Measurements from ENCODE around the gene FDXR.
A peak's percentile ranks its signal among the peaks of the same experiment; 100 is the strongest.

The FDXR gene

DNA sequence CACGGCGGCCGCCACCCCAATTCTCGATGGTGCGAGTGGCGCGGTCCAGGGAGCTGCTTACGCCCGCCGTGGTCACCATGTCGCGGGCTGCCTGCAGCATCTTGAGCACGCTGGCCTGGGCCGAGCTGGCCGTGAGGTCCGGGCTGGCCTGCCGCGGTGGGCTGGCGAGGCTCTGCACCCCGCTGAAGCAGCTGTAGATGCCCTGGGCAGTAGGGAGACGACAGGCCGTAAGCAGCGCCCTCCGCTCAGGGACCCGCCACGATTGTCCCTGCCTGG is 29.5 kb downstream of the FDXR start:
- POLR2A ChIA-PET, result no interaction called here

GRCh38 chr17:74842599-74843351 is 30.0 kb downstream of the FDXR start:
- WGBS (ENCODE audit: insufficient coverage), result 6% methylated on average over 68 of the region's 88 CpGs
- H3K27me3 ChIP-seq (replicated peaks in 2 of 5; ENCODE audit: control insufficient read depth in 4 of 5, insufficient read depth in 5 of 5, low read length in 4 of 5), result peaks cover 0 to 40% (median 6%) of the 10 kb centered on the region in 5 experiments
- ChIA-PET POLR2A (no interaction called here), CTCF (interaction anchor here (0.8 to 5.4 kb wide), 13 partner anchors 9 to 118 kb away, joined by 3 to 26 read pairs (median 5); no protein-coding TSS in a partner anchor)
- peak overlapping the region in 6 of 7 experiments; percentile 7 to 57 (median 40) for H3K4me3 ChIP-seq (ENCODE audit: control insufficient read depth in 1 of 7, extremely low read depth in 1 of 7, insufficient read depth in 4 of 7, low read depth in 2 of 7, low read length in 6 of 7)
- peak in 2 of 3 donors; percentile 33 to 37 for DNase-seq
- peaks cover 0 to 9% (median 3%) of the 10 kb centered on the region in 4 experiments for H3K36me3 ChIP-seq (ENCODE audit: control insufficient read depth in 4 of 4, insufficient read depth in 4 of 4, low read length in 3 of 4)
- H3K9me3 ChIP-seq (ENCODE audit: control extremely low read depth in 1 of 5, control insufficient read depth in 4 of 5, insufficient read depth in 2 of 5, low read depth in 1 of 5, low read length in 4 of 5), result no peaks in the 10 kb centered on the region
- H3K4me1 ChIP-seq (ENCODE audit: control extremely low read depth in 1 of 4, control insufficient read depth in 4 of 4, insufficient read depth in 4 of 4, low read length in 3 of 4), result peaks cover 0 to 28% (median 23%) of the 10 kb centered on the region in 4 experiments
- H3K27ac ChIP-seq (ENCODE audit: insufficient read depth in 1 of 2, low read depth in 1 of 2, low read length in 2 of 2, poor library complexity in 1 of 2, severe bottlenecking in 2 of 2), result no peak overlapping the region

More for the DNA sequence above, 29.5 kb downstream of the FDXR start:
- CTCF ChIA-PET, result interaction anchor here (0.8 to 5.4 kb wide), 14 partner anchors 9 to 118 kb away, joined by 3 to 26 read pairs (median 4); no protein-coding TSS in a partner anchor
- no peak overlapping the region for H3K27ac ChIP-seq (ENCODE audit: insufficient read depth in 1 of 2, low read depth in 1 of 2, low read length in 2 of 2, poor library complexity in 1 of 2, severe bottlenecking in 2 of 2)
- no peaks in the 10 kb centered on the region for H3K9me3 ChIP-seq (ENCODE audit: control extremely low read depth in 1 of 5, control insufficient read depth in 4 of 5, insufficient read depth in 2 of 5, low read depth in 1 of 5, low read length in 4 of 5)
- H3K36me3 ChIP-seq (ENCODE audit: control insufficient read depth in 4 of 4, insufficient read depth in 4 of 4, low read length in 3 of 4), result peaks cover 0 to 7% (median 3%) of the 10 kb centered on the region in 4 experiments
- peaks cover 0 to 28% (median 23%) of the 10 kb centered on the region in 4 experiments for H3K4me1 ChIP-seq (ENCODE audit: control extremely low read depth in 1 of 4, control insufficient read depth in 4 of 4, insufficient read depth in 4 of 4, low read length in 3 of 4)
- H3K27me3 ChIP-seq (replicated peaks in 2 of 5; ENCODE audit: control insufficient read depth in 4 of 5, insufficient read depth in 5 of 5, low read length in 4 of 5), result peaks cover 0 to 40% (median 6%) of the 10 kb centered on the region in 5 experiments
- DNase-seq, result peak in 2 of 3 donors; percentile 8 to 20
- 57% methylated on average over 19 of the region's 26 CpGs for WGBS (ENCODE audit: insufficient coverage)
- H3K4me3 ChIP-seq (ENCODE audit: control insufficient read depth in 1 of 7, extremely low read depth in 1 of 7, insufficient read depth in 4 of 7, low read depth in 2 of 7, low read length in 6 of 7), result no peak overlapping the region

DNA sequence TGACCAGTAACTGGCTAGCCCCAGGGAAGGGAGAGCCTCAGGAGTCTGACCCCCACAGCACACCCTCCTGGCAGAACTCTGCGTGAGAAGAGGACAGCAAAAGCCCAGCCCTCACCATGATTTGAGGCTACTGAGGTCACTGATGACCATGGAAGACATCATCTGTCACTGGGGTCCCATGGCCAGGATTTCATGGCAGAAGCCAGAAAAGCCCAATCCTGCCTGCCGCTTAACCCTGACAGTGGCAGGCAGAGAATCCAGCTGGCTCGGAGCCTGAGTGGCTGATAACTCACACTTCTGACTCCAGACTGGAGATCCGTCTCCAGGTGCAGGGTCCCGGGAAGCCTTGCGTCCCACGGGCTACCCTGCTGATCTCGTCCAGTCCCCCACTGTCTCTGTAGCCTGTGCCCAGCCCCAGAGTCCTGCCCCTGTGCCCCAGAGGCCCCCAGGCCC is 30.6 kb downstream of the FDXR start:
- H3K27ac ChIP-seq (ENCODE audit: insufficient read depth in 1 of 2, low read depth in 1 of 2, low read length in 2 of 2, poor library complexity in 1 of 2, severe bottlenecking in 2 of 2), result no peak overlapping the region
- POLR2A ChIA-PET, result no interaction called here

GRCh38 chr17:74840989-74841666 is 31.7 kb downstream of the FDXR start:
- DNase-seq, result peak in 2 of 3 donors; percentile 21 to 22
- POLR2A ChIA-PET, result no interaction called here

More for the DNA sequence above, 30.6 kb downstream of the FDXR start:
- Histone ChIP-seq H3K27me3 (replicated peaks in 2 of 5; ENCODE audit: control insufficient read depth in 4 of 5, insufficient read depth in 5 of 5, low read length in 4 of 5) (peaks cover 0 to 40% (median 6%) of the 10 kb centered on the region in 5 experiments), H3K4me3 (ENCODE audit: control insufficient read depth in 1 of 7, extremely low read depth in 1 of 7, insufficient read depth in 4 of 7, low read depth in 2 of 7, low read length in 6 of 7) (no peak overlapping the region), H3K9me3 (ENCODE audit: control extremely low read depth in 1 of 5, control insufficient read depth in 4 of 5, insufficient read depth in 2 of 5, low read depth in 1 of 5, low read length in 4 of 5) (no peaks in the 10 kb centered on the region), H3K4me1 (ENCODE audit: control extremely low read depth in 1 of 4, control insufficient read depth in 4 of 4, insufficient read depth in 4 of 4, low read length in 3 of 4) (peaks cover 0 to 28% (median 23%) of the 10 kb centered on the region in 4 experiments), H3K36me3 (ENCODE audit: control insufficient read depth in 4 of 4, insufficient read depth in 4 of 4, low read length in 3 of 4) (peaks cover 0 to 13% (median 5%) of the 10 kb centered on the region in 4 experiments)
- no peak for DNase-seq
- WGBS (ENCODE audit: insufficient coverage), result 96% methylated on average over 3 of the region's 8 CpGs
- CTCF ChIA-PET, result interaction anchor here (0.8 to 5.4 kb wide), 12 partner anchors 10 to 119 kb away, joined by 3 to 26 read pairs (median 6); no protein-coding TSS in a partner anchor

DNA sequence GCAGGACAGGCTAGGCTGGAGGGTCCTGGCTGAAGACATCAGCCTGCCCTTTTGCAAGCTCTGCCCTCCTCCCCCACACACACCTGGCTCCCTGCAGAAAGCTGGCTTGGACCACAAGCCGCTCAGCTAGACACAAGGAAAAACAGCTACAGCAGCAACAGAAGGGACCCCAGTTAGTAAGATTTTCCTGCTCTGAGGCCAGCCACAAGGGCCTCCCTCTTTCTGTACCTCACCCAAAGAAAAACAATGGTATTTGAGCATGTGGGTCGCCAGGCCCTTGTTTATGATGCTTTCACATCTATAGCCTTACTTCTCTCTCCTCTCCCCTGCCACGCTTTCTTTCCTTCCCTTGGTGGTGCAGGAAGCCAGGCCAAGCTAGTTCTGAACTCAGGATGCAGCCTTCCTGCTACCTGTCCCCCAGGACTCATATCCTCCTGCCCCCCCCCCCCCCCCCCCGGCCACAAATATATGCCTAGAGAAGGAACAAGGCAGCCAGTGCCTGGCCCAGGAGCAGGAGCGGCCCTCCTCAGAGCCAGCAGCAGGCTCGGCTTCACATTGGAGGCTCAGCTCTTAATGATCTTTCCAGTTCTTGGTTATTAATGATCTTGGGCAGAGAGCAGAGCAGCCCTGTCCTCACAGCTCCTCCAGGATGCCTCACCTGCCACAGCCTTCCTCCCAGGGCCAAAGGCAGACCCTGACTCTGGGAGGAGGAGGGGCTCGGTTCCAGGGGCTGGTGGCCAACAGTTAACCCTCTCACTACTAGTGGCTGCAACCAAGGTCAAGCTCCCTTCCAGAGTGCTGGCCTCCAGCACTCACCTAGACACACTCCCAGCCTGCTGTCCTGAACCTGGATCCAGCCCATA is 32.6 kb downstream of the FDXR start:
- POLR2A ChIA-PET, result interaction anchor here (0.5 kb wide), 1 partner anchor 22 kb away, joined by 4 read pairs; no protein-coding TSS in a partner anchor
- Histone ChIP-seq H3K9me3 (ENCODE audit: control extremely low read depth in 1 of 5, control insufficient read depth in 4 of 5, insufficient read depth in 2 of 5, low read depth in 1 of 5, low read length in 4 of 5) (no peaks in the 10 kb centered on the region), H3K4me1 (ENCODE audit: control extremely low read depth in 1 of 4, control insufficient read depth in 4 of 4, insufficient read depth in 4 of 4, low read length in 3 of 4) (peaks cover 0 to 28% (median 23%) of the 10 kb centered on the region in 4 experiments), H3K27ac (ENCODE audit: insufficient read depth in 1 of 2, low read depth in 1 of 2, low read length in 2 of 2, poor library complexity in 1 of 2, severe bottlenecking in 2 of 2) (no peak overlapping the region), H3K36me3 (ENCODE audit: control insufficient read depth in 4 of 4, insufficient read depth in 4 of 4, low read length in 3 of 4) (peaks cover 0 to 32% (median 12%) of the 10 kb centered on the region in 4 experiments), H3K4me3 (ENCODE audit: control insufficient read depth in 1 of 7, extremely low read depth in 1 of 7, insufficient read depth in 4 of 7, low read depth in 2 of 7, low read length in 6 of 7) (peak overlapping the region in 1 of 7 experiments; percentile 28), H3K27me3 (replicated peaks in 2 of 5; ENCODE audit: control insufficient read depth in 4 of 5, insufficient read depth in 5 of 5, low read length in 4 of 5) (peaks cover 0 to 33% (median 6%) of the 10 kb centered on the region in 5 experiments)
- WGBS (ENCODE audit: insufficient coverage), result 88% methylated on average over 3 of the region's 7 CpGs
- CTCF ChIA-PET, result interaction anchor here (0.9 to 5.4 kb wide), 12 partner anchors 8 to 49 kb away, joined by 3 to 26 read pairs (median 5); no protein-coding TSS in a partner anchor
- no peak for DNase-seq

More at GRCh38 chr17:74840989-74841666, 31.7 kb downstream of the FDXR start:
- Histone ChIP-seq H3K27ac (ENCODE audit: insufficient read depth in 1 of 2, low read depth in 1 of 2, low read length in 2 of 2, poor library complexity in 1 of 2, severe bottlenecking in 2 of 2) (no peak overlapping the region), H3K27me3 (replicated peaks in 2 of 5; ENCODE audit: control insufficient read depth in 4 of 5, insufficient read depth in 5 of 5, low read length in 4 of 5) (peaks cover 0 to 38% (median 6%) of the 10 kb centered on the region in 5 experiments), H3K4me3 (ENCODE audit: control insufficient read depth in 1 of 7, extremely low read depth in 1 of 7, insufficient read depth in 4 of 7, low read depth in 2 of 7, low read length in 6 of 7) (peak overlapping the region in 1 of 7 experiments; percentile 28), H3K4me1 (ENCODE audit: control extremely low read depth in 1 of 4, control insufficient read depth in 4 of 4, insufficient read depth in 4 of 4, low read length in 3 of 4) (peaks cover 0 to 28% (median 23%) of the 10 kb centered on the region in 4 experiments), H3K36me3 (ENCODE audit: control insufficient read depth in 4 of 4, insufficient read depth in 4 of 4, low read length in 3 of 4) (peaks cover 0 to 23% (median 11%) of the 10 kb centered on the region in 4 experiments), H3K9me3 (ENCODE audit: control extremely low read depth in 1 of 5, control insufficient read depth in 4 of 5, insufficient read depth in 2 of 5, low read depth in 1 of 5, low read length in 4 of 5) (no peaks in the 10 kb centered on the region)
- WGBS (ENCODE audit: insufficient coverage), result 47% methylated on average over 12 of the region's 13 CpGs
- CTCF ChIA-PET, result interaction anchor here (0.9 to 5.4 kb wide), 10 partner anchors 9 to 57 kb away, joined by 3 to 26 read pairs (median 8); no protein-coding TSS in a partner anchor

- Histone ChIP-seq H3K27me3 (replicated peaks in 2 of 5; ENCODE audit: control insufficient read depth in 4 of 5, insufficient read depth in 5 of 5, low read length in 4 of 5) (peaks cover 0 to 19% (median 0%) of the 10 kb centered on the region in 5 experiments), H3K4me1 (ENCODE audit: control extremely low read depth in 1 of 4, control insufficient read depth in 4 of 4, insufficient read depth in 4 of 4, low read length in 3 of 4) (peaks cover 0 to 28% (median 22%) of the 10 kb centered on the region in 4 experiments), H3K36me3 (ENCODE audit: control insufficient read depth in 4 of 4, insufficient read depth in 4 of 4, low read length in 3 of 4) (peaks cover 0 to 33% (median 12%) of the 10 kb centered on the region in 4 experiments), H3K9me3 (ENCODE audit: control extremely low read depth in 1 of 5, control insufficient read depth in 4 of 5, insufficient read depth in 2 of 5, low read depth in 1 of 5, low read length in 4 of 5) (no peaks in the 10 kb centered on the region), H3K27ac (ENCODE audit: insufficient read depth in 1 of 2, low read depth in 1 of 2, low read length in 2 of 2, poor library complexity in 1 of 2, severe bottlenecking in 2 of 2) (no peak overlapping the region), H3K4me3 (ENCODE audit: control insufficient read depth in 1 of 7, extremely low read depth in 1 of 7, insufficient read depth in 4 of 7, low read depth in 2 of 7, low read length in 6 of 7) (no peak overlapping the region)
- CTCF ChIA-PET, result interaction anchor here (0.9 to 3.7 kb wide), 8 partner anchors 16 to 181 kb away, joined by 3 to 21 read pairs (median 4); no protein-coding TSS in a partner anchor
- 96% methylated on average over 8 of the region's 9 CpGs for WGBS (ENCODE audit: insufficient coverage)
- POLR2A ChIA-PET, result interaction anchor here (0.6 kb wide), 1 partner anchor 140 kb away, joined by 4 read pairs; no protein-coding TSS in a partner anchor
- DNase-seq, result no peak
Measured at GRCh38 chr17:74838274-74838673, 34.5 kb downstream of the FDXR start.

Data from common myeloid progenitor, CD34-positive (primary cell).